Measurements from ENCODE around the gene BSDC1.

- no peak for TF ChIP-seq TAF1 (IDR thresholded peaks at IDR 0.05; ENCODE audit: low read depth, low read length)
- TF ChIP-seq POLR2A (IDR thresholded peaks at IDR 0.05; ENCODE audit: low read depth, low read length): no peak
- TF ChIP-seq POLR2AphosphoS5 (IDR thresholded peaks at IDR 0.05; ENCODE audit: low read depth, low read length): no peak
Observed at GRCh38 chr1:32376199-32376598, 18.0 kb downstream of the BSDC1 start.
